LNCAP (cell line): ENCODE results near the gene GPR161.

Experiments used
- TF ChIP-seq, protein P1 (sequence below): fragments of 450-650 bp; IDR thresholded peaks from 2 replicates; pipeline ENCODE4 v1.5.1; 2017; ENCODE audit warnings: mild to moderate bottlenecking

Gene GPR161, protein sequence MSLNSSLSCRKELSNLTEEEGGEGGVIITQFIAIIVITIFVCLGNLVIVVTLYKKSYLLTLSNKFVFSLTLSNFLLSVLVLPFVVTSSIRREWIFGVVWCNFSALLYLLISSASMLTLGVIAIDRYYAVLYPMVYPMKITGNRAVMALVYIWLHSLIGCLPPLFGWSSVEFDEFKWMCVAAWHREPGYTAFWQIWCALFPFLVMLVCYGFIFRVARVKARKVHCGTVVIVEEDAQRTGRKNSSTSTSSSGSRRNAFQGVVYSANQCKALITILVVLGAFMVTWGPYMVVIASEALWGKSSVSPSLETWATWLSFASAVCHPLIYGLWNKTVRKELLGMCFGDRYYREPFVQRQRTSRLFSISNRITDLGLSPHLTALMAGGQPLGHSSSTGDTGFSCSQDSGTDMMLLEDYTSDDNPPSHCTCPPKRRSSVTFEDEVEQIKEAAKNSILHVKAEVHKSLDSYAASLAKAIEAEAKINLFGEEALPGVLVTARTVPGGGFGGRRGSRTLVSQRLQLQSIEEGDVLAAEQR

DNA sequence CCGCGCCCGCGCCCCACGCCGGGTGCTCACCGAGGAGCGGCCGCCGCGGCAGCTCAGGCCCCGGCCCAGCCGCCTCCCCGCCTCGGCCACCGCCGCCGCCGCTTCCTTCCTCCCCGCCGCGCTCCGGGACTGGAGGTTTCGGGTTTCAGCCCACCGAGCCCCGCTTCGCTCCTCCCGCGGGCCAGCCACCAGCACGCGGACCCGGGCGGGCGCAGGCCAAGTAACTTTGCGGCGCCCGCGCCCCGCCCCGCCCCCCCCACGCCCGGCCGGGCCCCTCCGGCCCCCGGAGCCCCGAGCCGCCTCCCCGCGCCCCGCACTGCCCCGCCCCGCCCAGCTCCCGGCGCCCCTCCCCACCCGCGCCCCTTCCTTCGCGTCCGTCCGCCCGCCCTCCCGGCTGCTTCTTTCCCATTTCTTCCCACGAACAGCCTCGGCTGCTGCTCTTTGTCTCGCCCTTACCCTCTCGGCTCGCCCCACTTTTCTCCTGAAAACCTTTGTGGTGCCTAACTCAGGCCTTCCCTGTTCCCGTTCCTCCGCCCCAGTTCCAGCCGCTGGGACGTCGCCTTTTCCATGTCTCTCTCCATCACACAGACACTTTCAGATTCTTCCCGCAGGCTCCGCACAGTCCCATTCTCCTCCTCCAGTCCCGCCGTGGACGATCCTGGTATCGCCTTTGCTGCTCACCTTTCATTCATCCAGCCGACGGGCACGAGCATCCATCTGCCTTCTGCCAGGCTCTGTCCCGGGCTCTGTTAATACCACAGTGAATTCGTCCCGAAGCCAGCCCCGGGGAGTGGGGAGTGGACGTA is at the start of gene GPR161:
Gene GPR161, minus strand, starts transcription at position 222 of the 806 bp plus-strand sequence. CDS start 32,080 bp downstream, outside the sequence.
- TF ChIP-seq, protein P1, sequence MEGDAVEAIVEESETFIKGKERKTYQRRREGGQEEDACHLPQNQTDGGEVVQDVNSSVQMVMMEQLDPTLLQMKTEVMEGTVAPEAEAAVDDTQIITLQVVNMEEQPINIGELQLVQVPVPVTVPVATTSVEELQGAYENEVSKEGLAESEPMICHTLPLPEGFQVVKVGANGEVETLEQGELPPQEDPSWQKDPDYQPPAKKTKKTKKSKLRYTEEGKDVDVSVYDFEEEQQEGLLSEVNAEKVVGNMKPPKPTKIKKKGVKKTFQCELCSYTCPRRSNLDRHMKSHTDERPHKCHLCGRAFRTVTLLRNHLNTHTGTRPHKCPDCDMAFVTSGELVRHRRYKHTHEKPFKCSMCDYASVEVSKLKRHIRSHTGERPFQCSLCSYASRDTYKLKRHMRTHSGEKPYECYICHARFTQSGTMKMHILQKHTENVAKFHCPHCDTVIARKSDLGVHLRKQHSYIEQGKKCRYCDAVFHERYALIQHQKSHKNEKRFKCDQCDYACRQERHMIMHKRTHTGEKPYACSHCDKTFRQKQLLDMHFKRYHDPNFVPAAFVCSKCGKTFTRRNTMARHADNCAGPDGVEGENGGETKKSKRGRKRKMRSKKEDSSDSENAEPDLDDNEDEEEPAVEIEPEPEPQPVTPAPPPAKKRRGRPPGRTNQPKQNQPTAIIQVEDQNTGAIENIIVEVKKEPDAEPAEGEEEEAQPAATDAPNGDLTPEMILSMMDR, result no peak

DNA sequence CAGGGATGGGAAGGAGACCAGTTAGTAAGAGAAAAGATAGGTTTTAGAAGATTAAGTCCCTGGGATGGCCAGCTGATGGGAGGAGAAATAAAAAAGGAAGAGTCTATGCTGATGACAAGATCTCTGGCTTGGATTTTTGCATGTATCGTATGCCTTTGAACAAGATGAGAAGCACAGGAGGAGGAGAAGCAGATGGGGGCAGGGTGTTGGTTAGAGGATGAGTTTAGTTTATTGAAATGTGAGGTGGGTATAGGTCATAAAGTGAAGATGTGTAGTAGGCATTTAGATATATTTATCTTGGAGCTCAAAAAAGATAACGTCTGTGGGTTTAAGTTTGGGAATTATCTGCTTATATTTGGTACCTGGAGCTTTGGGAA is 43.4 kb upstream of the GPR161 start:
- TF ChIP-seq, protein P1, result no peak

DNA sequence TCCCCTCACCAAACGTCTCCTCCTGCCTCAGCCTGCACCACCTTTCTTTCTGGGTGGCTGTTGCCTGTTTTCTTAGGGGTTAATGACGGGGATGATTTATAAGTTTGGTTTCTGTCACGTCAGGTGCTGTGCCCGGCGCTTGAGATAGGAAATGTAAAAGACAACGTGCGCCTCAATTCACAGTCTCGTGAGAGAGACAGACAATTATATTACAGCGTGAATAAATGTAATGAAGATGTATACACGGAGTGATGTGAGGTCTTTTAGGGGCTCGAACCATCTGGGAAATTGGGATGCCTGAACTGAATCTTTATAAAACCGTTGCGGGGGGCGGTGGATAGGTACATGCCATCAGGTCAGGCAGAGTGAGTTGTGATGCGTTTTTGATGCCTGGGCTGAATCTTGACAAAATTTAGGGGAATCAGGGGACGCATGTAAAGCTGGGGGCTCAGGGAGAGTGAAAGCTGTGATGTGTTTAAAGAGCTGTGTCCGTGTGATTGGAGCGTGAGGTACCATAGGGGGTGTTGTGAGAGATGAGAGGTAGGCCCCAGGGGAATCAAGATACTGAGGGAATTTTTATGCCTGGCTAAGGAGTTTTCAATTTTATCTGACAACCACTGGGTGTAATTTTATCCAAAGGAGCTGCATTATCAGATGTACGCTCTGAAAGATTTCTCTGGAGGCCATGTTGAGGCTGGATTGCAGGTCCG is 42.9 kb upstream of the GPR161 start:
- TF ChIP-seq, protein P1, result no peak

DNA sequence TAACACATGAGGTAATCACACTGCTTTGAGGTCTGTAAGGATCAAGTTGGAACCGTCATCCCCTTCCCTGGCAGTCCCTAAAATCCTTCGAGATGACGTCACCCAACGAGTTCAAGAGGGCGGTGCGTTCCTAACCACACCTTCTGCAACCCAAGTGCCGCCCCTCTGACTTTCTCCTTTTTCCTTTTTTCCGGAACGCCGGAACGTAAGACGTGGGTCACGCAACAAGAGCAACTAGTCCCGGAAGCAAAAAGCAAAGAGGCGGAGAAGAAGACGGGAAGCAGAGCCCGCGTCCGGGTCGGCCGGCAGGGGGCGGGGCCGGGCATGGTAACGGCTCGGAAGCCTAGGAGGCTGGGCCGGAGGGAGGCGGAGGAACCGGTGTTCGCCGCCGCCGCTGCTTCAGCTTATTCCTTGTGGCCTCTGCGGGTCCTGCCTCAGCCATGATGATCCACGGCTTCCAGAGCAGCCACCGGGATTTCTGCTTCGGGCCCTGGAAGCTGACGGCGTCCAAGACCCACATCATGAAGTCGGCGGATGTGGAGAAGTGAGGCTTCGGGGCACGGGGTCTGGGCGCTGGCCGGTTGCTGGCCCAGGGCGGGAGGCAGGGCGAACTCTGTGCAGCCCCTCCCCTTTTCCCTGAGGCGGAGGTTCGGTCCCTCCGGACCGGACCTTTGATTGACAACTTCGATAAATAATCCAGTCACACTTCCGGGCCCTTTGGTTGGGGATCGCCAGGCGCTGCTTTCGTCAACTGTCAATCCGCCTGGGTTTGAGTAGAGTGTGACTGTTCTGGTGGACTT is 42.1 kb upstream of the GPR161 start, which contains the start of gene TIPRL:
Gene TIPRL, plus strand, starts transcription at position 325 of the 800 bp plus-strand sequence. Its CDS starts 116 bp downstream, at position 441.
- TF ChIP-seq, protein P1, result peak; percentile 46

DNA sequence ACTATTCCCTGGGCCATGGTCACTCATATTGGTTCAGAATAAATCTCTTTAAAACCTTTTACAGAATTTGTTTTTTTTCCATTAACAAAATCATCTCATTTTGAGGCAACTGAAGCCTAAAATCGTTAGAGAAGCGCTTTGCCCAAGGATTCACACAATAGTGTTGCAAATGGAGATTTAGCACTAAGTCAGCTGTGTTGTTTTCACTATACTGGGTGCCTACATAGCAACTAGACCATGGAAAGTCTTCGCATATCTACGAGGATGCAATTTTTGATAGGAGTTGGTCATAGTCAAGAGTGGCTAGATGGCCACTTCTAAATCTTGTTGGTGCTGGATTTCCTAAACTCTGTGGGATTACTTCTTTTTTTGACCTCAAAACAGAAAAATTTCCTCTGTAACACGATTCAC is 41.5 kb upstream of the GPR161 start:
- TF ChIP-seq, protein P1, result no peak

DNA sequence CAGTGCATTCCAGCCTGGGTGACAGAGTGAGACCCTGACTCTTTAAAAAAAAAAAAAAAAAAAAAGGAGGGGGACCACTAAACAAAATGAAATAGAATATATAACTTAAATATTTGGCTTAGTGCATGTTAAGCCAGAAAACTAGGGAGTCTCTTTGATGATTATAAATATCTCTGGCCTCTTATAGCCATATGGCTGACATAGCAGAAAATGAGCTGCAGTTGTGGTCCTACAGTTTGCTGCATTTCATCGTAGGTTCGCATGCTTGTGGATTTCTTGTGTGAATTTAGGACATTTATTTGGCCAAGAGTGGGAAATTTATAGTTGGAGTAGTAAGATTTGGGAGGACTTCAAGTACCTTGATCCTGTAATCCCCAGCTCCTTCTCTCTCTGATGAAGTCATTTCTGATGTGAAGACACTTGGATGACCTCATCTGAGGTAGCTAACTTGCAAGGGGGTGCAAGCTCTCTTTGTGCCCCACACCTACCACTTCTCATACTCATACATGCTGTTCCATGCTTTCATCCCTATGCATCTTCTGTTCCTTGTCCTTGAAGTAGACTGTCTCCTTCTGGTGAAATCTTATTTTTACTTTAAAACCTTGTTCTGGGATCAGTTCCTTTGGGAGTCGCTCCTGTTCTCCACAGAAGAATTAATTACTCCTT is 35.7 kb upstream of the GPR161 start:
- TF ChIP-seq, protein P1, result no peak
